Panc1 (cell line): ENCODE results near the gene SMIM38. TPM values are rescaled to one million over a fixed set of nuclear protein-coding genes. Genes with fewer than 3 reads are reported as not detected.
"Not testable (repeated sequence)": the region's sequence is repeated elsewhere in the genome, so short reads cannot be mapped to it uniquely, and the experiment has no call there.

Source experiments
- ATAC-seq: fragments of 200-7000 bp; cut with Tn5 transposase; 2 replicates; pipeline ENCODE4 v1.9.1; 2020; ENCODE audit warnings: mild to moderate bottlenecking, moderate library complexity
- BruUV-seq: library from RNA; stranded (reverse); fragments of 400-500 nt; replicated peaks from 2 replicates; lab custom pipeline; 2021; lab: Mats Ljungman, UMichigan
- CTCF ChIA-PET: fragments of 300-600 bp; sonication (Branson Sonifier 250); formaldehyde crosslinking; loops from one replicate; lab custom pipeline; 2022; ENCODE audit warnings: antibody characterized with exemption; lab: Charles Lee
- POLR2A ChIA-PET: fragments of 300-600 bp; sonication (Branson Sonifier 250); formaldehyde crosslinking; loops from one replicate; lab custom pipeline; 2022; ENCODE audit warnings: antibody characterized with exemption; lab: Charles Lee
- DNase-seq: peaks from one replicate; pipeline ENCODE4 v3.0.0-alpha.2; 2010; ENCODE audit warnings: low read depth, low spot score
- H3K27ac ChIP-seq: 2 replicates; pipeline ENCODE4 v1.5.1; 2011; ENCODE audit warnings: mild to moderate bottlenecking, low read length, inconsistent platforms
- H3K27me3 ChIP-seq: fragments of 200-500 bp; sonication (Bioruptor generic); 2 replicates; pipeline ENCODE4 v1.6.0; 2014; ENCODE audit warnings: low read length, inconsistent platforms; ENCODE audit not compliant: control insufficient read depth, insufficient read depth
- H3K36me3 ChIP-seq: fragments of 200-500 bp; sonication (Bioruptor generic); 2 replicates; pipeline ENCODE4 v1.5.1; 2014; ENCODE audit warnings: inconsistent platforms, mild to moderate bottlenecking, low read length, moderate library complexity; ENCODE audit not compliant: control insufficient read depth, insufficient read depth
- H3K4me1 ChIP-seq: 2 replicates; pipeline ENCODE4 v1.5.1; 2011; ENCODE audit warnings: inconsistent platforms, mild to moderate bottlenecking, low read length, moderate library complexity; ENCODE audit not compliant: control insufficient read depth, insufficient read depth
- H3K4me3 ChIP-seq, 2 experiments: 2 replicates each; pipeline ENCODE4 v1.5.1; 2011 to 2012; ENCODE audit warnings: low read depth in 2 of 2, low read length in 2 of 2, mild to moderate bottlenecking in 2 of 2, inconsistent platforms in 1 of 2, moderate library complexity in 1 of 2
- H3K9me3 ChIP-seq: fragments of 200-500 bp; sonication (Bioruptor generic); 2 replicates; pipeline ENCODE4 v1.5.1; 2014; ENCODE audit warnings: low read depth, mild to moderate bottlenecking, inconsistent platforms, low read length, moderate library complexity; ENCODE audit not compliant: control insufficient read depth, insufficient read depth
- POLR2AphosphoS5 ChIP-seq: IDR thresholded peaks from 2 replicates; pipeline ENCODE4 v1.6.1; 2012; ENCODE audit warnings: mild to moderate bottlenecking, low read depth, low read length, moderate library complexity
- SIN3A ChIP-seq: IDR thresholded peaks from 2 replicates; pipeline ENCODE4 v1.6.1; 2012; ENCODE audit warnings: low read depth, mild to moderate bottlenecking, low read length, moderate library complexity, borderline replicate concordance; ENCODE audit not compliant: insufficient read depth
- TCF7L2 ChIP-seq: IDR thresholded peaks from 2 replicates; pipeline ENCODE4 v1.6.1; 2011; ENCODE audit warnings: mild to moderate bottlenecking, low read depth, low read length, inconsistent platforms
- in situ Hi-C: cut with HindIII; loops from 2 replicates; pipeline ENCODE4 v1.10.0; 2016; ENCODE audit warnings: low sequenced_read_pairs, low pct_unique_long_range_greater_than_20kb
- intact Hi-C: fragments of 100-400 bp; cut with micrococcal nuclease; formaldehyde crosslinking; loops from one replicate; pipeline ENCODE4 v1.10.0; 2022; ENCODE audit not compliant: unreplicated experiment
- total RNA-seq: library from RNA; stranded (reverse); gene quantifications from one replicate; pipeline ENCODE4 v1.2.1, GENCODE V29; 2021; ENCODE audit not compliant: unreplicated experiment
- TF ChIP-seq, protein P1 (sequence below), 2 experiments: IDR thresholded peaks; 2 replicates each; pipeline ENCODE4 v1.6.1; 2011 to 2012; ENCODE audit warnings: low read depth in 2 of 2, control low read depth in 1 of 2, low read length in 1 of 2, mild to moderate bottlenecking in 1 of 2, moderate library complexity in 1 of 2; ENCODE audit not compliant: insufficient read depth in 1 of 2
- TF ChIP-seq, protein P2 (sequence below): fragments of 450-650 bp; IDR thresholded peaks from 2 replicates; pipeline ENCODE4 v1.5.1; 2017; ENCODE audit warnings: mild to moderate bottlenecking

The SMIM38 gene
- total RNA-seq, 1 experiment from 2014 or later: 0.46 TPM

DNA sequence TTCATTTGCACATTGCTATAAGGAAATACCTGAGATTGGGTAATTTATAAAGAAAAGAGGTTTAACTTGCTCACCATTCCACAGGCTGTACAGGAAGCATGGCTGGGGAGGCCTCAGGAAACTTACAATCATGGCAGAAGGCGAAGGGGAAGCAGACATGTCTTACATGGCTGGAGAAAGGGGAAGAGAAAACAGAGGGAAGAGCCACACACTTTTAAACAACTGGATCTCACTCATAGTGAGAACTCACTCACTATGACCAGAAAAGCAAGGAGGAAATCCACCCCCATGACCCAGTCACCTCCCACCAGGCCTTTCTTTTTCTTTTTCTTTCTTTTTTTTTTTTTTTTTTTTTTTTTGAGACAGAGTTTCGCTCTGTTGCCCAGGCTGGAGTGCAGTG is 21.6 kb upstream of the SMIM38 start:
- H3K9me3 ChIP-seq, DNase-seq, H3K36me3 ChIP-seq, in situ Hi-C loops, CTCF ChIA-PET, H3K4me3 ChIP-seq, POLR2A ChIA-PET, intact Hi-C loops, ATAC-seq, BruUV-seq, H3K27ac ChIP-seq, H3K27me3 ChIP-seq: not testable (repeated sequence)
- H3K4me1 ChIP-seq: peaks cover 18% of the 10 kb centered on the region

DNA sequence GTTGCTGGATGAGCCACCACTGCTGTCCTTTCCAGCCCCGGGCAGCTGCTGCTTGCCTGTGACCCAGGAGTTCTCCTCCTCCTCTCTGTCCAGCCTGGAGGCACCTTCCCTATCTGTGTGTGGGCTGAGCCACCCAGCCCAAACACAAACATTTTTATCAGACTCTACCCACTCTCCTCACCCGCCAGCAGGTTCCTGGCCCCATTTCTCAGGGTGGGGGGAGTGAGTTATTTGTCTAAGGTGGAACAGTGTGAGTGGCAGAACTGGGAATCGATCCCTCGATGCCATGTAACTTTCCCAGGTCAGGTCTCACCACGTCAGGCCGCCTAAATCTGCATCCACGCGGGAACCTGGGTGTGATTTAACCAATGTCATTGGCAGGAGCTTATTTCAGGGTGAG is 20.8 kb upstream of the SMIM38 start:
- POLR2A ChIA-PET: no interaction called here
- CTCF ChIA-PET: no interaction called here
- no peak overlapping the region for H3K4me3 ChIP-seq
- TF ChIP-seq, protein P1, sequence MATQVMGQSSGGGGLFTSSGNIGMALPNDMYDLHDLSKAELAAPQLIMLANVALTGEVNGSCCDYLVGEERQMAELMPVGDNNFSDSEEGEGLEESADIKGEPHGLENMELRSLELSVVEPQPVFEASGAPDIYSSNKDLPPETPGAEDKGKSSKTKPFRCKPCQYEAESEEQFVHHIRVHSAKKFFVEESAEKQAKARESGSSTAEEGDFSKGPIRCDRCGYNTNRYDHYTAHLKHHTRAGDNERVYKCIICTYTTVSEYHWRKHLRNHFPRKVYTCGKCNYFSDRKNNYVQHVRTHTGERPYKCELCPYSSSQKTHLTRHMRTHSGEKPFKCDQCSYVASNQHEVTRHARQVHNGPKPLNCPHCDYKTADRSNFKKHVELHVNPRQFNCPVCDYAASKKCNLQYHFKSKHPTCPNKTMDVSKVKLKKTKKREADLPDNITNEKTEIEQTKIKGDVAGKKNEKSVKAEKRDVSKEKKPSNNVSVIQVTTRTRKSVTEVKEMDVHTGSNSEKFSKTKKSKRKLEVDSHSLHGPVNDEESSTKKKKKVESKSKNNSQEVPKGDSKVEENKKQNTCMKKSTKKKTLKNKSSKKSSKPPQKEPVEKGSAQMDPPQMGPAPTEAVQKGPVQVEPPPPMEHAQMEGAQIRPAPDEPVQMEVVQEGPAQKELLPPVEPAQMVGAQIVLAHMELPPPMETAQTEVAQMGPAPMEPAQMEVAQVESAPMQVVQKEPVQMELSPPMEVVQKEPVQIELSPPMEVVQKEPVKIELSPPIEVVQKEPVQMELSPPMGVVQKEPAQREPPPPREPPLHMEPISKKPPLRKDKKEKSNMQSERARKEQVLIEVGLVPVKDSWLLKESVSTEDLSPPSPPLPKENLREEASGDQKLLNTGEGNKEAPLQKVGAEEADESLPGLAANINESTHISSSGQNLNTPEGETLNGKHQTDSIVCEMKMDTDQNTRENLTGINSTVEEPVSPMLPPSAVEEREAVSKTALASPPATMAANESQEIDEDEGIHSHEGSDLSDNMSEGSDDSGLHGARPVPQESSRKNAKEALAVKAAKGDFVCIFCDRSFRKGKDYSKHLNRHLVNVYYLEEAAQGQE (IDR thresholded peaks at IDR 0.05; ENCODE audit: insufficient read depth in 1 of 2, low read depth in 2 of 2, low read length in 1 of 2): no peak
- TF ChIP-seq, protein P2, sequence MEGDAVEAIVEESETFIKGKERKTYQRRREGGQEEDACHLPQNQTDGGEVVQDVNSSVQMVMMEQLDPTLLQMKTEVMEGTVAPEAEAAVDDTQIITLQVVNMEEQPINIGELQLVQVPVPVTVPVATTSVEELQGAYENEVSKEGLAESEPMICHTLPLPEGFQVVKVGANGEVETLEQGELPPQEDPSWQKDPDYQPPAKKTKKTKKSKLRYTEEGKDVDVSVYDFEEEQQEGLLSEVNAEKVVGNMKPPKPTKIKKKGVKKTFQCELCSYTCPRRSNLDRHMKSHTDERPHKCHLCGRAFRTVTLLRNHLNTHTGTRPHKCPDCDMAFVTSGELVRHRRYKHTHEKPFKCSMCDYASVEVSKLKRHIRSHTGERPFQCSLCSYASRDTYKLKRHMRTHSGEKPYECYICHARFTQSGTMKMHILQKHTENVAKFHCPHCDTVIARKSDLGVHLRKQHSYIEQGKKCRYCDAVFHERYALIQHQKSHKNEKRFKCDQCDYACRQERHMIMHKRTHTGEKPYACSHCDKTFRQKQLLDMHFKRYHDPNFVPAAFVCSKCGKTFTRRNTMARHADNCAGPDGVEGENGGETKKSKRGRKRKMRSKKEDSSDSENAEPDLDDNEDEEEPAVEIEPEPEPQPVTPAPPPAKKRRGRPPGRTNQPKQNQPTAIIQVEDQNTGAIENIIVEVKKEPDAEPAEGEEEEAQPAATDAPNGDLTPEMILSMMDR: no peak
- TF ChIP-seq TCF7L2 (no peak), SIN3A (no peak), POLR2AphosphoS5 (no peak)
- H3K36me3 ChIP-seq: no peaks in the 10 kb centered on the region
- no peak for DNase-seq
- no peak overlapping the region; the same call in 1 of the 2 replicates for H3K27ac ChIP-seq
- H3K27me3 ChIP-seq: no peaks in the 10 kb centered on the region
- intact Hi-C loops: no loop called here
- no TSS peak for BruUV-seq
- in situ Hi-C loops: no loop called here
- no peak for ATAC-seq
- H3K9me3 ChIP-seq: peaks cover 8% of the 10 kb centered on the region; the same call in 1 of the 2 replicates
- peaks cover 18% of the 10 kb centered on the region for H3K4me1 ChIP-seq

DNA sequence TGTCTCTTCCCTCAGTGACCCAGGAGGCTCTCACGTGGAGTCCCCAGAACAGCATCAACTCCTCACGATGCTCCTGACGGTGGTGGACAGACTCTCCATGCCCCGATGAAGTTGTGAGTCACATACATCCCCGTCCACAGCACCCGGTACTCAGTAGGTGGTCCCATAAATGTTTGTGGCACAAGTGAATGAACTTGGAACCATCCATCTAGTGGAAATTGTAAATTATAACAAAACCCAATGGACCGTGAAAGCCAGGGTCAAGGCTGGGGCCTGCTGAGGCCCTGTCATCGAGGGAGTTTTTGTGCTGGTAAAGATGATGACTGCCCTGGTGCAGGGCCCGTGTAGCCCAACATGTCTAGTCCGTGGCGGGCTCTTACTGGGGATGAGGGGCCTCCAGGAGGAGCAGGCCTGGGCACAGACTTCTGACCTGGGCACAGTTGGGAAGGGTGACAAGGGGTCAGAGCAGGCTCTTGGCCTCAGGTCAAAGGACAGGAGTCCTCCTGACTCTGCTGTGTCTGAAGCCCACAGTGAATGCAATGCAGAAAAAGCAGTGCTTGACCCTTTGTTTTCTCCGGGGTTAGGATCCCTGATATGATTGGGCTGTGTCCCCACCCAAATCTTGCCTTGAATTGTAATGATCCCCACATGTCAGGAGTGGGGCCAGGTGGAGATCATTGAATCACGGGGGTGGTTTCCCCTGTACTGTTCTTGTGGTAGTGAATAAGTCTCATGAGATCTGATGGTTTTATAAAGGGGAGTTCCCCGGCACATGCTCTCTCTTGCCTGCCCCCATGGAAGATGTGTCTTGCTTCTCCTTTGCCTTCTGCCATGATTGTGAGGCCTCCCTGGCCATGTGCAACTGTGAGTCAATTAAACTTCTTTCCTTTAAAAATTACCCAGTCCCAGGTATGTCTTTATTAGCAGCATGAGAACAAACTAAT is 20.0 kb upstream of the SMIM38 start:
- ChIA-PET CTCF (no interaction called here), POLR2A (no interaction called here)
- Histone ChIP-seq H3K27ac (peak overlapping the region; percentile 15; the same call in 1 of the 2 replicates), H3K27me3 (no peaks in the 10 kb centered on the region), H3K36me3 (no peaks in the 10 kb centered on the region), H3K9me3 (peaks cover 8% of the 10 kb centered on the region; the same call in 1 of the 2 replicates), H3K4me1 (peaks cover 14% of the 10 kb centered on the region), H3K4me3 (no peak overlapping the region)
- TF ChIP-seq SIN3A (no peak), POLR2AphosphoS5 (no peak), TCF7L2 (no peak)
- TF ChIP-seq, protein P1 (IDR thresholded peaks at IDR 0.05; ENCODE audit: insufficient read depth in 1 of 2, low read depth in 2 of 2, low read length in 1 of 2): no peak
- TF ChIP-seq, protein P2: no peak
- in situ Hi-C loops (no loop called here), intact Hi-C loops (no loop called here)
- DNase-seq (no peak), ATAC-seq (no peak)
- no TSS peak for BruUV-seq
